GM19099 (cell line): ENCODE measurements around the gene PCDH9.

Source experiments
- POLR2A ChIP-seq: IDR thresholded peaks from 3 replicates; pipeline ENCODE4 v1.6.1; 2011; ENCODE audit warnings: low read depth; ENCODE audit not compliant: insufficient read length; ENCODE audit errors: extremely low read depth

PCDH9 gene

DNA sequence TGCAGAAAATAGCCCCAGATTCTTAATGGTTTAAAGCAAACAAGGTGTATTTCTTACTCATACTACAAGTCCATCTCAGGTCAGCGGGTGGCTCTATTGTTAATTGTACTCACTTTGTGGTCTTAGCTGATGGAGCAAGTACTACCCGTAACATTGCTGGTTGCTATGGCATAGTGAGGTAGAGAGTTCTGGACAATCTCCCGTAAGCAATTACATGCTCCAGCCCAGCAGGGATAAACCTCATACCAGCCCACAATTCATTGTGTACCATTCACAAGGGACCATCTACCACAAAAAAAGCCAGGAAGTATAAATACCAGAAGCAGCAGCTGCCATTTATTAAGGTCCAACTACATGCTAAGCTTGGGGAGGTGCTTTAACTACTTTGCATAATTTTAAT lies 167.1 kb downstream of the PCDH9 start:
- TF ChIP-seq POLR2A, result no peak

DNA sequence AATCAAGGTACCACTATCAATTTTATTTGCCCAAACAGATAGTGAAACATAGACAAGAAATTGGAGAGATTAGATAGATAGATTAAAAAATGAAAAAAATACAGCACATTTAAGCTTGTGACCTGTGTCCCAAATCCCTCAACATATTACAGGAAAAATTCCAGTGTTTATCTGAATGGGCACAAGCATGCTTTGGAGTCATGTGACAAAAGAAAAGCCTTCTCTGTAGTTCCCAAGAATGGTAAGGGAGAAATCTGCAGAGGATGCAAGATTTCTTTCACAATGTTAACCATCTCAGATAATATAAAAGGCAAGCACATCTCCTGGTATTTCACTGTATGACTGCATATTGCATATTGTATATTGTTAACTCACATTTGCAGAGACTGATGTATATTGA lies 168.0 kb downstream of the PCDH9 start:
- TF ChIP-seq POLR2A, result no peak

DNA sequence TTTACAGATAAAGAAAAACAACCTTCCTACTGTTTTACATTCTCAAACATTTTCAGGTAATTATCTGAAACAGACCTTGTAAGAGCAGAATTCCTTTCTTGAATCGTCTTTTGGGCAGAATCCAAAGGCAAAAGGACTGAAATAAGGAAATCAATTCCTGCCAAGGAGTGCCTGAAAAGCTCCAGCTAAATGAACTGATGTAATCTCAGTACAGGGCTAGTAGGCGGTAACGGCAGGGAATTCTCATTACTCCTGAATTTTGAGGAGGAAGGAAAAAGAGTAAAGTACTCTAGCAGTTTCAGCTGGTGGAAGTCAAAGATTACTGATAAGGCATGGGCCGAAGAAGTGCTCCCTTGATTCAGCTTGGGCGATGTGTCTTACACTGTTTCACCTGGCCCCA lies 168.4 kb downstream of the PCDH9 start:
- no peak for TF ChIP-seq POLR2A

DNA sequence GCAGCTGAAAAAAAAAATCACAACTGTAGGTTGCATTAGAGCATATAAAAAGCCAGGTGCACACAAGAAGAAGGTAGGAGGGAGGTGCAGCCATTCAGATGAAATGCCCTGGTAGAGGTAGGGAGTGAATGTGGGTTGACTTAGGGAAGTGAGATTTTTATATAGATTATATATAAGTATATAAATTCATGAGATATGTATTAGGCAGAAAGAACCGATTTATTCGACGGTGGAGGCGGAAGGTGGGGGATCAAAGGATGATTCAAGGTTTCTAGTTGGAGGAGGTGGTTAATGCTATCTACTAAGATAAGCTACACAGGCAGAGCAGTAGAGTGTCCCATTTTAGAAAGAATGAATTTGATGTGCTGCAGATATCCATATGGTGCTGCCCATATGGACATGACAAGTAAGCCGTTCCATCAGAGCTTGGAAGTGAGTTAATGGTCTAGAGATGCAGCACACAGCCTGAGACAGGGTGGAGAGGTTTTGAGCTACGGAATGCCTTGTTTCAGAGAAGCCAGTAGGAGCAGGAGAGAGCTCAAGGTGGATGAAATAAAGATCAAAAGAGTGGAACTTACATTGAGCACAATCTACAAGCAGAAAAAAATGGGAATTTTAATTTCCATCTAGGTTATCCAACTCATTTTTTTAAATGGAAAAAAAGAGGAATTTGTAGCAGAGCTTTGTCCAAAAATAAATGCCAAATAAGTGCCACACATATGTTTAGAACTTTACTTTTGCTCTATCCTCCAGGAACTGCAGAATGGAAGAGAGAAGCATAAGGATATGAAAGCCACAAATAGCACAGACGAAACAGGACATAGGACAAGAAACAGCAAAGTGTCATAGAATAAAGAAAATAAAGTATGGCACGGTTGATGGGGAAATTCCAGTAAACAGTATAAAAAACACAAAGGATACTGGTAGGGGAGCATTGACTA lies 177.3 kb downstream of the PCDH9 start:
- TF ChIP-seq POLR2A, result no peak

DNA sequence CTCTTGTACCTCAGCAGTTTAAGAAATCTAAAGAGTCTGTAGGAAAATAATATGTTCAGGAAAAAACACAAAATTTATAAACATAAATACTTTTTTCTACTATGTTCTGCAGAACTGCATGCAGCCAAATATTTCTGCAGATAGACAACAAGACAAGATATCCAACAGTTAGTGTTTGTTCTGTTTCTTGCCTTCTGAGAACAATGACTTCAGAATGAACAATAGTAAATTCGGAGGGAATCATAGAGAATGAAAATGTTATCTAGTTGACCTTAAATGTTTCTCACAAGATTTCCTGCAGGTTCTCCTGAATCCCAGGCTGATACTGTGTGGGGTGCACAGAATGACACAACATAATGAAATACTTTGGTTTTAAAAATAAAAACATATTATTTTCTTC lies 180.4 kb downstream of the PCDH9 start:
- no peak for TF ChIP-seq POLR2A

DNA sequence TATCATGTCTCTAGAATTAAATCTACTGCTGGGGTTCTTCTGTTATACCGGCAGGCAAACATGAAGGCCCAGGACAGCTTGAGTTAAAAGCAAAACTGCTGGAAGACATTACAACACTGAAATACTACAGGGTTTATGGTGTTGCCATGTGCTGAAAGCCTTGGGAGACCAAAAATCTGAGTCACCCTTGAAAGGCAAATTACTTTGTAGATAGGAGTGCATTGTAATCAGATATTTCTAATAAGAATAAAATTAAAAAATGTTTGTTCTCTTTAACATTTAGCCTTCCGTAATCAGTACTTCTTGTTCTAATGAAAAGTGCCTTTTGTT lies 181.3 kb downstream of the PCDH9 start:
- TF ChIP-seq POLR2A, result no peak

DNA sequence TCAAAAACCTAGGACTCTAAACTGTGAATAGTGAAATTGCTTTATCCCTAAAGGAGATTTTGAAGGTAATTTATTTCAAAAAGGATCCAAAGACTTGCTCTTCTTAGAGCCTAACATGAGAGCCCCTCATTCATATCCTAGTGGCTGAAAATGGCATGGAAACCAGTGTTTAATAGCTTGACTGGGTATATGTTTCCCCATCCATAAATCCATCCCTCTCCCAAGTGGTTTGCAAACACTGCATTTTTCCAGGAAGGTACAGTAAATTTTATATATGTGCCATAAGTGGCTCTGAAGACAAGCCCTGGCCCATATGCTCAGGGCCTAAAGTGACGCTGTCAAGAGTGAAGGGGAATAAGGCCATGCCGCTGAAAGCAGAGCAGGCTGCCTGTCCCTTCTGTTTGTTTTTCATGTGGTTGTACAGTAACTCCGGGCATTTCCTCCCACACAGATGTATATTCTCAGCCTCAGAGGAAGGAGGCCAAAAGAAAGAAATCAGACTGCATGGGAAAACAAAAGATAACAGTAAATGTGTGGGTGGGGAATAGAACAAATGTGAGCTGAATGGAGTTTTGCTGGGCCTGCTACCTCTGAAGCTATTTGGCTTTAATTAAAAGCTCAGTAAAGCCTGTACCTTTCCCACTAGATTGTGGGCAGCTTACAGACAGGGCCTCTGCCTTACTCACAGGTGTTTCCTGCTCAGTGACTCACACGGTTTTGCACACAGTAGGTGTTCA lies 181.9 kb downstream of the PCDH9 start:
- TF ChIP-seq POLR2A, result no peak

DNA sequence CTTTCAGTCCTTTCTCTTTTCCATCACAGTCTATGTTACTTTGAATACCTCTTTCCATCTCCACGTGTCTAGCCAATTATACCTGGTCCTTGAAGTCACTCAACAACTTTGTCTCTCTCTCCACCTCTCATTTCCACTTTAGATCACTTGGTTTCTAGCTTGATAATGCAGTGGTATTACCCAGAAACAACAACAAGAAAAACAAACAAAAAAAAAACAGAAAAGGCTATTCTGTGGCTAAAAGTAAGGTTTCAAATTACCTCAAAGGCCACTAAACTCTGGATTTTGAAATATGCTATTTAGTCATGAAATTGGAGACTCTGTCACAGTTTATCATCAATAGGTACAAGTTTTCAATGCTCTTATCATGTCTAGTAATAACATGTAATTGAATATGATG lies 184.8 kb downstream of the PCDH9 start:
- TF ChIP-seq POLR2A, result no peak

DNA sequence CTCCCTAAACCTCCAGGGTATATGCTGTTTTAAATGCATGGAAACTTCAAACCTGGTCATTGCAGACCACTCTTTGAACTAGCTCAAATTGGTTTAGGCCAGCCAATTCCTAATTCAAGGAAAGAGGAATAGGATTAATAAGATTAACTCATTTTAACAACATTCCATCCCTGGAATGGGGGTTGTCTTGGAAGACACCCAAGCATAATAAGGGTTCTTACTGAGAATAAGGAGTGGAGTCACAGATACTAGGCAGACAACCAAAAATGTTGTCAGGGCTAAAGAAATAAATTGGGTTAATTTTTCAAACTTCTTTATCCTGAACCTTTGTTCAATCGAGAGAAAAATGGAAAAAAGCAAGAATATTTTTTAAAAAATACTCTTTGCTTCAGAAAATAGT lies 186.2 kb downstream of the PCDH9 start:
- no peak for TF ChIP-seq POLR2A

DNA sequence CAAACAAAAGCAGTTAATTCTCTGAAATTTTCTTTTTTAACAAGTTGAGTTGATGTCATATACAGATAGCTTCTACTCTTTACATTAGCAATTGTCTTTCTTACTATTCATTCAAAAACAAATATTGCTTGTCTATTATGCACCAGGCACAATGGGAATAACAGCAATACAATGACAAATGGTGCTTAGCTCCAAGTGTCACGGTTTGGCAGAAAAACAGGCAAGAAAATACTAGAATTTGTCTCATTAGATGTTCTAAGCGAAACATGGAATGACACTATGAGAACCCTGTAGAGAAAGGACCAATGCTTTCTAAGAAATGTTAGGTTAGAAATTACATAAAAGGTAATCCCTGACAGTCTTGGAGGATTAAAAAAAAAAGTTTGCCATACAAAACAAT lies 187.6 kb downstream of the PCDH9 start:
- TF ChIP-seq POLR2A, result no peak

DNA sequence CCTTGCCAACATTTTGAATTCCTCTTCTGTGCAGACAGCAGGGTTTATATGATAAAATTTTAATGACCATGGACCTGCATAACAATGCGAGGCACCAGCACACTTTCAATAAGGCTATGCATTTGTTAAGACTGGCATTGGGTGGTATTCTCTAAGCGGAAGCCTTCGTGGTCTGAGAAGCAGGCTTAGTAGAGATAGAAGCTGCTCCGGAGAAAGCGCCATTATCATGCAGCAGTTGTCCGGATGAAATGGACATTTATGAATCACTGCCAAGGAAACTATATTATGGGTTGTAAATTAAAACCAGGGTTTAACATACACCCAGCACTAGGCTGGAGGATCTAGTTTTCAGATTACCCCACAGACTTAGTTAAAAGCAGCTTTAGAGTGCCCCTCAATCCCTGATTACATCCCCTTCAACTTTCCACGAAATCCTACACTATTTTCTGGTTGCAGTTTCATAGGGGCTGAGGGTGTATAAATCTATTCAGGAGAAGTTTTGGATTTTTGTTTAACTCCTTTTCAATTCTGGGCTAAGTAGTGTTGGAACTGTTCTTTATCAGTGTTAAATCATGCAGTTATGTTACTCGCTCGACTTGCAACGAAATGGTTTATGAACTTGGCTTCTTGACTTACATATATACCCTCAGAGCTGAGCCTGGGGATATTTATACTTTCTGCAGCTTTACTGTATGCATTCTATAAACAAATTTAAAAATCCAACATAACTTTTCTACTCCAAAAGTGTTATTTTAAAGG lies 193.3 kb downstream of the PCDH9 start:
- TF ChIP-seq POLR2A, result no peak

DNA sequence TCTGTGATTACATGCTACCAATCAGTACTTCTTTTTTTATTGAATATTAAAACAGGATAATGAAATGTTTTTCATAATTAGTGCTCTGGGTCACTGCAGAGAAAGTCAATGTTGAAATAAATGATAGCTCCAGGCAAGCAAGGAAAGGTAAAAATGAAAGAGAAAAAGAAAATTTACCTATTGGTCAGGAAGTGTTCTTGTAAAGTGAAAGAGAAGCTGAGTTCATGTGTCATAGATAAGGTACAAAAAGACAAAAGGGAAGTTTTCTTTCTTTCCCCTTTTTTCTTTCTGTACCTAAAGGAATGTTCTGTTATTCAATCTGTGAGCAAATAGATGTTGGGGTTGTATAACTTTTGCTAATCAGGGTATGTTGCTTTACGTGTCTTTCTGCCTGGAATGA lies 197.0 kb downstream of the PCDH9 start:
- TF ChIP-seq POLR2A, result no peak

DNA sequence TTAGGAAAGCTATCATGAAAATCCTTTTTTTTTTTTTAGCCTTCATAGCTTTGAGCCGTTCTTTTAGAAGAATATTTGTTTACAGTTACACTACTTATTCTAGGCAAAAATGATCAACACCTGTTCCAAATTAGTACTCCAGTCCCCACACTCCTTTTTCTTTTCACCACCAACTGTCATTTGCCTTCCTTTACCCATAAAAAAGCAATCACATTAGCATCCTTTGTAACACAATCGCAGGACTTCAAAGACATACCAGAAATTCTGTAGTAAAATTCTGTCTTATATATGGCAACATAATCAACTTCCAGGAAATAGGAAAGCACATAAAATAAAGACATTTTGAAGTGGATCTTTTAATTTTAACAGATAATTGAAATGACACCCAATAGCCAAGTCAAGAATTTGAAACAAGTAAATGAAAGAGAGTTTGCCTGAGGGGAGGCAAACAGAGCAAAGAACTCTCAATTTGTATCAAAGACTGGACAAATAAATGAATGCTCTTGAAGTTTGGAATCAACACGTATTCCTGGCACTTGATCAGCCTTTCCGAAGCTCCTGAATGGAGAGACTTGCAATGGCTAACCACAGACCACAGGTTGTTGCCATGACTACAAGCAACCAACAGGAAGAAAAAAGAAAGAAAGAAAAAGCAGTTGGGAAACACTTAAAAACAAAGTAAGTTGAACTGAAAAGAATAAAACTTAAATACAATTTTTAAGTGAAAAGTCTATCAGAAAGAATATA lies 206.8 kb downstream of the PCDH9 start:
- no peak for TF ChIP-seq POLR2A

DNA sequence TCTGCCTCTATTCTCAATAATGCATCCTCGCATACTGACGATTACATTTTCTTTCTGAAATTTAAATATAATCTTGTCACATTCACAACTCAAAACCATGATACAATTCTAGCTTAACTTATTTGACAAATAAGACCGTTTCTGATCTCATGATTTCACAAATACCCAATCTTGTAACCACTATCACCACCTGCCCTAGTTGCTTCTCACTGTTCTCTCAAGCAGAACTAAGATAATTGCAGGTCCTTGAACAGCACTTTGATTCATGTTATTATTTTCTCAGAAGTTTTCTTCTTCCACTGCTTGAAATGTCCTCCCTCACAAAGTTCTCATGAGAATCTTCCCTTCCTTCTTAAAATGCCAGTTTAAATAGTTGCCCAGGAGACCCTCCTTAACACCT lies 211.4 kb downstream of the PCDH9 start:
- no peak for TF ChIP-seq POLR2A

DNA sequence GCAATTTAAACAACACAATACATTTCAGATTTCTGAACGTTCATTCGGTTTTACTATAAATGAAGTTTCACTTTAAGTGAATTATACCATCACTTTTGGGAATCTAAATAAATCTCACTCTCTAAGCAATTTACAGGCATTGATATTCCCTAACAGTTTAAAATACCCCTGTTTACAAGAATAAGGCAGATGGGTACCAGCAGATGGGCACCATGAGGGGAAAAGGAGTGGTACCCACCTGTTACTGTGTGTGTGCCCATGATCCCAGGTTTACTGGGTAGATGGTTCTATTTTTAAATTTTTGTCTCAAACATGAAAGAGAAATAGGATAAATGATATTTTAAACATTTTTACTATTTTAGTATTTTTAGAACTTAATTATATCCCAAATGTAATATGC lies 212.9 kb downstream of the PCDH9 start:
- no peak for TF ChIP-seq POLR2A
